DOHH2 (cell line): ENCODE data around the gene CDC42EP1.
"Not testable (repeated sequence)": the region's sequence is repeated elsewhere in the genome, so short reads cannot be mapped to it uniquely, and the experiment has no call there.

ENCODE experiments used
- H3F3A ChIP-seq: fragments of 200-600 bp; sonication (generic), shearing (Covaris generic); 2 replicates; pipeline ENCODE4 v1.6.0; 2016; ENCODE audit warnings: antibody characterized with exemption, mild to moderate bottlenecking; ENCODE audit not compliant: control insufficient read depth, insufficient read depth
- H3K27ac ChIP-seq: fragments of 200-600 bp; sonication (generic); 2 replicates; pipeline ENCODE4 v1.5.1; 2014; ENCODE audit warnings: low read depth, mild to moderate bottlenecking, low read length, moderate library complexity
- H3K27me3 ChIP-seq: fragments of 200-600 bp; sonication (generic); 2 replicates; pipeline ENCODE4 v1.6.1; 2014; ENCODE audit warnings: mild to moderate bottlenecking, low read length, mixed read lengths; ENCODE audit not compliant: control insufficient read depth
- H3K36me3 ChIP-seq: fragments of 200-600 bp; sonication (generic); 2 replicates; pipeline ENCODE4 v1.6.1; 2014; ENCODE audit warnings: mild to moderate bottlenecking, low read length, moderate library complexity, mixed read lengths; ENCODE audit not compliant: control insufficient read depth
- H3K4me1 ChIP-seq: fragments of 200-600 bp; sonication (generic); 2 replicates; pipeline ENCODE4 v1.6.1; 2014; ENCODE audit warnings: mild to moderate bottlenecking, low read length, mixed read lengths; ENCODE audit not compliant: control insufficient read depth
- H3K4me2 ChIP-seq: fragments of 200-600 bp; sonication (generic); 2 replicates; pipeline ENCODE4 v1.6.0; 2014; ENCODE audit warnings: mild to moderate bottlenecking, low read length, moderate library complexity
- H3K4me3 ChIP-seq: fragments of 200-600 bp; sonication (generic); 2 replicates; pipeline ENCODE4 v1.5.1; 2014; ENCODE audit warnings: mild to moderate bottlenecking, low read length, mixed read lengths
- H3K79me2 ChIP-seq: fragments of 200-600 bp; sonication (generic); 2 replicates; pipeline ENCODE4 v1.6.1; 2014; ENCODE audit warnings: mild to moderate bottlenecking, low read length, mixed read lengths; ENCODE audit not compliant: control insufficient read depth
- H3K9me2 ChIP-seq: fragments of 200-600 bp; sonication (generic); replicated peaks from 2 replicates; pipeline ENCODE4 v1.6.1; 2014; ENCODE audit warnings: mild to moderate bottlenecking, low read length, mixed read lengths; ENCODE audit not compliant: control insufficient read depth
- H3K9me3 ChIP-seq: fragments of 200-600 bp; sonication (generic); 2 replicates; pipeline ENCODE4 v1.6.1; 2014; ENCODE audit warnings: antibody characterized with exemption, low read length, mixed read lengths; ENCODE audit not compliant: control insufficient read depth, insufficient read depth
- H4K20me1 ChIP-seq: fragments of 200-600 bp; sonication (generic); 2 replicates; pipeline ENCODE4 v1.6.0; 2014; ENCODE audit warnings: low read depth, mild to moderate bottlenecking, antibody characterized with exemption, low read length, moderate library complexity; ENCODE audit not compliant: control insufficient read depth, insufficient read depth
- EZH2phosphoT487 ChIP-seq: fragments of 200-600 bp; sonication (generic); IDR thresholded peaks from 2 replicates; pipeline ENCODE4 v1.6.1; 2017; ENCODE audit warnings: borderline replicate concordance, mild to moderate bottlenecking, antibody characterized with exemption, low read length, moderate library complexity, mixed read lengths
- TF ChIP-seq, protein P1 (sequence below): fragments of 200-600 bp; sonication (generic); IDR thresholded peaks from one replicate; pipeline ENCODE4 v1.5.1; 2014; ENCODE audit warnings: antibody characterized with exemption, mild to moderate bottlenecking, low read depth, low read length; ENCODE audit not compliant: poor library complexity, severe bottlenecking

CDC42EP1 gene

DNA sequence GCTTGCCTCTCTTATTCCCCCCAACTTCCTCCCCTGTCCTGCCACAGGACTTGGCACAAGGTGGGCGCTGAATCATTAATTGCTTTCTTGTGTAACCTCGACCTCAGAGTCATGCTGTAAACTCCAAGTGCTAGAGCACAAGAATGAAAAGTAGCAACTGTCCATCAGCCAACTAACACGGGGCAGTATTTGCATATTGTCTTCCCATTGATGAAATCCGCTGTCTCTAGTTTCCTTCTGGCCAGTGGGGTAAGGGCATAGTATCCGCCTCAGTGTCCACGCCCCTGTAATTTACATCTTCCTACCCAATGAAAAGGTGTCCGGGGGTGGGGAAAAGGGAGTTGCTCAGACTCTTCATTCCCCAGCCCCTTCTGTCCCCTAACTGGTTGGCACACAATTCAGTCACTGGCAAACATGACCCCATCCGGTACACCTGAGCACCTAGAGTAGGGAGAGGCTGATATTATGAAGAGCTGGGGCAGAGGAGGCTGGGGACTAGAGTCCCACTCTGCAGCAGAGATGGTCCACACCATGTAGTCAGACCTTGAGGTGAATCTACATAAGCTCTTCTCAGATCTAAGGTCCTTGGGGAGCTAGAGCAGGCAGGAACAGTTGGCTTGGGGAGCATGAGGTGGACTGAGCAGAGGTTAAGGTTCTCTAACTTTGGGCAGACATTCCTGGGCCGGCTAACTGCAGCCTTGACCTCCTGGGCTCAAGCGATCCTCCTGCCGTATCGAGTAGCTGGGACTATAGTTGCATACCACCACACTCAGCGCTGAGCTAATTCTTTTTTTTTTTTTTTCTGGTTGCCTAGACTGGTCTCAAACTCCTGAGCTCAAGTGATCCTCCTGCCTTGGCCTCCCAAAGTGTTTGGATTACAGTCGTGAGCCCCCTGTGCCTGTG lies 41.5 kb downstream of the CDC42EP1 start:
- peaks cover 19% of the 10 kb centered on the region for H3K27me3 ChIP-seq
- H3K4me3 ChIP-seq: no peak overlapping the region
- H3K4me1 ChIP-seq: peaks cover 8% of the 10 kb centered on the region
- no peaks in the 10 kb centered on the region for H3K9me3 ChIP-seq
- H4K20me1 ChIP-seq: no peaks in the 10 kb centered on the region
- H3F3A ChIP-seq: no peaks in the 10 kb centered on the region
- H3K9me2 ChIP-seq: no peaks in the 10 kb centered on the region
- no peaks in the 10 kb centered on the region for H3K36me3 ChIP-seq
- H3K27ac ChIP-seq: no peak overlapping the region
- H3K79me2 ChIP-seq: no peaks in the 10 kb centered on the region
- H3K4me2 ChIP-seq: no peak overlapping the region
- TF ChIP-seq EZH2phosphoT487: no peak
- TF ChIP-seq, protein P1, sequence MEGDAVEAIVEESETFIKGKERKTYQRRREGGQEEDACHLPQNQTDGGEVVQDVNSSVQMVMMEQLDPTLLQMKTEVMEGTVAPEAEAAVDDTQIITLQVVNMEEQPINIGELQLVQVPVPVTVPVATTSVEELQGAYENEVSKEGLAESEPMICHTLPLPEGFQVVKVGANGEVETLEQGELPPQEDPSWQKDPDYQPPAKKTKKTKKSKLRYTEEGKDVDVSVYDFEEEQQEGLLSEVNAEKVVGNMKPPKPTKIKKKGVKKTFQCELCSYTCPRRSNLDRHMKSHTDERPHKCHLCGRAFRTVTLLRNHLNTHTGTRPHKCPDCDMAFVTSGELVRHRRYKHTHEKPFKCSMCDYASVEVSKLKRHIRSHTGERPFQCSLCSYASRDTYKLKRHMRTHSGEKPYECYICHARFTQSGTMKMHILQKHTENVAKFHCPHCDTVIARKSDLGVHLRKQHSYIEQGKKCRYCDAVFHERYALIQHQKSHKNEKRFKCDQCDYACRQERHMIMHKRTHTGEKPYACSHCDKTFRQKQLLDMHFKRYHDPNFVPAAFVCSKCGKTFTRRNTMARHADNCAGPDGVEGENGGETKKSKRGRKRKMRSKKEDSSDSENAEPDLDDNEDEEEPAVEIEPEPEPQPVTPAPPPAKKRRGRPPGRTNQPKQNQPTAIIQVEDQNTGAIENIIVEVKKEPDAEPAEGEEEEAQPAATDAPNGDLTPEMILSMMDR: no peak

DNA sequence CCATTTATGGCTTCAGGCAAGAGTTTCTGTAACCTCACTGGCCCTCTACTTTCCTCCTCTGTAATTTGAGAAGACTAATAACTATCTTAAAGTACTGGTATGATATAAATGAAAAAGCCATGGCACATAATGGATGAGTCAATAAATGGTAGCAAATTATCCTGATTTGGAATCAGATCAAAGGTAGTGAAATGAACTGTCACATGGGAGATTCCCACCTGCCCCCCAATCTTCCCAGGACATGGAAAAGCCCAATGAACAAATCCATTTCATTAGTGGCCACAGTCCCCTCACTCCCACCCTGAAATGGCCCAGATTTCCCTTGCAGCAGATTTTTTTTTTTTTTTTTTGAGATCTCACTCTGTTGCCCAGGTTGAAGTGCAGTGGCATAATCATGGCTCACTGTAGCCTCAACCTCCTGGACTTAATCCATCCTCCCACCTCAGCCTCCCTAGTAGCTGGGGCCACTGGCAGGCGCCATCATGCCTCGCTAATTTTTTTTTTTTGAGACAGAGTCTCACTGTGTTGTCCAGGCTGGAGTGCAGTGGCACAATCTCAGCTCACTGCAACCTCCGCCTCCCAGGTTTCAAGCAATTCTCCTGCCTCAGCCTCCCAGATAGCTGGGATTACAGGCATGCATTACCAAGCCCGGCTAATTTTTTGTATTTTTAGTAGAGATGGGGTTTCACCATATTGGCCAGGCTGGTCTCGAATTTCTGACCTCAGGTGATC lies 42.4 kb downstream of the CDC42EP1 start:
- H3K9me2 ChIP-seq, H3F3A ChIP-seq, H3K9me3 ChIP-seq, H3K36me3 ChIP-seq, H3K4me3 ChIP-seq, H4K20me1 ChIP-seq, H3K4me2 ChIP-seq, H3K27ac ChIP-seq, H3K79me2 ChIP-seq: not testable (repeated sequence)
- Histone ChIP-seq H3K4me1 (peaks cover 16% of the 10 kb centered on the region), H3K27me3 (peaks cover 19% of the 10 kb centered on the region)

DNA sequence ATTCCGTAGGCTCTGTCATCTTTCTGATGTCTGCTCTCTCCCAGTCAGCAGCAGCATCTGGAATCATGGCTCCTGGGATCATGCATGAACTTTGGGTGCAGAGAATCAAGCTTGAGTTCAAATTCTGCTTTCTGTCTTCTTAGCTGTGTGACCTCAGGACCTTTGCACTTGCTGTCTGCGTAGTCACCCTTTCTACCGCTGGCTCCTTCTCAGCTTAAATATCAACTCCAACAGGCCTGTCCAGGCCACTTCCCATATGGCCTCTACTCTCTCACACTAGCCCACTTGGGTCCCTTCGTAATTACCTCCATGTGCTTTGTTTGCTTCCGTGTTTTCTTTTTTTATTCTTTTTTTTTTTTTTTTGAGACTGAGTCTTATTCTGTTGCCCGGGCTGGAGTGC lies 43.8 kb downstream of the CDC42EP1 start:
- H3F3A ChIP-seq: peaks cover 11% of the 10 kb centered on the region
- H3K4me2 ChIP-seq: no peak overlapping the region

More for the DNA sequence above, 43.8 kb downstream of the CDC42EP1 start:
- Histone ChIP-seq H3K9me3 (no peaks in the 10 kb centered on the region), H3K27me3 (peaks cover 18% of the 10 kb centered on the region), H3K9me2 (no peaks in the 10 kb centered on the region), H4K20me1 (no peaks in the 10 kb centered on the region), H3K27ac (no peak overlapping the region), H3K79me2 (peaks cover 3% of the 10 kb centered on the region), H3K4me3 (no peak overlapping the region), H3K4me1 (peaks cover 23% of the 10 kb centered on the region), H3K36me3 (peaks cover 3% of the 10 kb centered on the region)
- TF ChIP-seq EZH2phosphoT487: no peak
- TF ChIP-seq, protein P1: no peak
